Measurements from ENCODE around the gene OR4E1.

The OR4E1 gene

GRCh38 chr14:21626491-21627230 is 47.0 kb downstream of the OR4E1 start:
- TF ChIP-seq, protein P1, sequence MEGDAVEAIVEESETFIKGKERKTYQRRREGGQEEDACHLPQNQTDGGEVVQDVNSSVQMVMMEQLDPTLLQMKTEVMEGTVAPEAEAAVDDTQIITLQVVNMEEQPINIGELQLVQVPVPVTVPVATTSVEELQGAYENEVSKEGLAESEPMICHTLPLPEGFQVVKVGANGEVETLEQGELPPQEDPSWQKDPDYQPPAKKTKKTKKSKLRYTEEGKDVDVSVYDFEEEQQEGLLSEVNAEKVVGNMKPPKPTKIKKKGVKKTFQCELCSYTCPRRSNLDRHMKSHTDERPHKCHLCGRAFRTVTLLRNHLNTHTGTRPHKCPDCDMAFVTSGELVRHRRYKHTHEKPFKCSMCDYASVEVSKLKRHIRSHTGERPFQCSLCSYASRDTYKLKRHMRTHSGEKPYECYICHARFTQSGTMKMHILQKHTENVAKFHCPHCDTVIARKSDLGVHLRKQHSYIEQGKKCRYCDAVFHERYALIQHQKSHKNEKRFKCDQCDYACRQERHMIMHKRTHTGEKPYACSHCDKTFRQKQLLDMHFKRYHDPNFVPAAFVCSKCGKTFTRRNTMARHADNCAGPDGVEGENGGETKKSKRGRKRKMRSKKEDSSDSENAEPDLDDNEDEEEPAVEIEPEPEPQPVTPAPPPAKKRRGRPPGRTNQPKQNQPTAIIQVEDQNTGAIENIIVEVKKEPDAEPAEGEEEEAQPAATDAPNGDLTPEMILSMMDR (conservative IDR thresholded peaks at IDR 0.05; ENCODE audit: low read depth, low read length), result no peak
- H3K4me3 ChIP-seq (ENCODE audit: low read length), result no peak overlapping the region
- DNase-seq (ENCODE audit: low read depth), result no peak
